ENCODE measurements around the gene CCDC89.

Gene CCDC89

DNA sequence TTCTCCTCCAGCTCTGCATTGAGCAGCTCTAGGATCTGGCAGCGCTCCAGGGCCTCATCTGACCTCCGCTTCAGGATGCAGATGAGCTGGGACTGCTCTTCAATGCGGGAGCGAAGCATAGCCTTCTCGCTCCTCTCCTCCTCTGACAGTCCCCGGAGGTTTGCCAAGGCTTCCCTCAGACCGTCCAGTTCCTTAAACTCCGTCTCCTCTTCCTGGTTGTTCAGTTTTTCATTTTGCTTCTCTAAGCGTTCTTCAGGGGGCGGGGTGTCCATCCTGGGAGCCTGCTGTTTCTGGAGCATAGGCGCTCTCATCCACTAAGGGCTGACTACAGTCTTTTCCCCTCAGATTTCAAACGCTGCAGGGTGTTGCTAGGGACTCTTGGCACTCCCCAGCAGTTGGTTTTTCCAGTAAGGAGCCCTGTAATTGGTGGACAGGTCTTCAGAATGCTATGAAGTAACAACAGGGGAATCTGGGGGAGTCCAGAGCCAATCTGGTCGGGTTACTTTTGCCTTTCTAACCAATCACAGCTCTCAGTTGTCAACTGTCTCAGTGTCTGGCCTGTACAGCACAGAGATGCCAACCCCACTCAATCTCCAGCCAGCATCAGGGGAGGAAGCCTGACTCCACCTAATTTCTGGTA, at the start of gene CCDC89:
CCDC89 (minus strand) TSS at position 376 of the 640 bp plus-strand sequence; CDS start at position 311, 65 bp downstream.
- Mint-ChIP-seq H3K36me3 (no peaks in the 10 kb centered on the region), H3K4me3 (no peak within 1 kb of the TSS), H3K27me3 (peaks cover 25% of the 10 kb centered on the region), H3K27ac (no peak within 1 kb of the TSS), H3K9me3 (no peaks in the 10 kb centered on the region), H3K4me1 (peaks cover 17% of the 10 kb centered on the region)
- ATAC-seq, result no peak

DNA sequence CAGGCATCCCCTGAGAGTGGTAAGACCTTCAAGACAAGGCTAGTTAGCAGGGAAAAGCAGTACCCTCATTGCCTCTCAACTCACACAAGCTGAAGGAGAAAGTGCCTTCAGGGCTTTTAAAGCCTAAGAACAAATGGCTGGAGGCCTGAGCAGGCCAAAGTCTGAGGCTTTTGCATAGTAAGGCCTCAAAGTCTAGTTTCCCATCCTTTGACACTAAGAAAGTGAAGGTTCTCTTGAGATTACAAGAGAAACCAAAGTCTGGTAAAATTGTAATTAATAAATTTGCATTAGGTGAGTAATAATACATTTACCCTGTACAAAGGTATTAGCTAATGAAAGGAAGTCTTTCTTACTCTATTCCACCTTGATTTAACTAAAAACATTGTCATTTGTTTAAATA, 47.0 kb upstream of the CCDC89 start:
- H3K27me3 Mint-ChIP-seq, result peaks cover 9% of the 10 kb centered on the region
- H3K27ac Mint-ChIP-seq, result no peak overlapping the region
- no peak overlapping the region for H3K4me3 Mint-ChIP-seq
- no peaks in the 10 kb centered on the region for H3K9me3 Mint-ChIP-seq
- H3K4me1 Mint-ChIP-seq, result no peaks in the 10 kb centered on the region
- H3K36me3 Mint-ChIP-seq, result no peaks in the 10 kb centered on the region
- no peak for ATAC-seq

DNA sequence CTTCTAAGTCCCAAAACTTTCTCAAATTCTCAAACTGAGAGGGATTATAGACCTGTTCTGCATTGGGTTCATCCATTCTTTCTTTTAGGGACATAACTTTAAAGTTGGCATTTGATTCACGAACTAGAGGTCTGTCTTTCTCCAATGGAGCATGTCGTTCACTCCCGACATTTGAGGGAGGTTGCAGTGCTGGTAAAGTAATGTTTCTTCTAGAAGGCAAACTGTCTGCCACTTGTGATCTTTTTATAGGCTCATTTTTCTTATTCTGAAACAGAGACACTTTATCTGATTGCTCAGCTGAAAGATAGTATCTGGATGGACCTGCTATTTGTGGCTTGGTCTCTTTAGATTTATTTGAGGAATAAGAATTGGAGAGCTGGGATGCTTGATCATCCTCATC, 40.4 kb upstream of the CCDC89 start:
- Mint-ChIP-seq H3K27me3 (peaks cover 17% of the 10 kb centered on the region), H3K4me3 (no peak overlapping the region), H3K4me1 (no peaks in the 10 kb centered on the region), H3K36me3 (no peaks in the 10 kb centered on the region), H3K9me3 (no peaks in the 10 kb centered on the region), H3K27ac (no peak overlapping the region)
- ATAC-seq, result no peak

DNA sequence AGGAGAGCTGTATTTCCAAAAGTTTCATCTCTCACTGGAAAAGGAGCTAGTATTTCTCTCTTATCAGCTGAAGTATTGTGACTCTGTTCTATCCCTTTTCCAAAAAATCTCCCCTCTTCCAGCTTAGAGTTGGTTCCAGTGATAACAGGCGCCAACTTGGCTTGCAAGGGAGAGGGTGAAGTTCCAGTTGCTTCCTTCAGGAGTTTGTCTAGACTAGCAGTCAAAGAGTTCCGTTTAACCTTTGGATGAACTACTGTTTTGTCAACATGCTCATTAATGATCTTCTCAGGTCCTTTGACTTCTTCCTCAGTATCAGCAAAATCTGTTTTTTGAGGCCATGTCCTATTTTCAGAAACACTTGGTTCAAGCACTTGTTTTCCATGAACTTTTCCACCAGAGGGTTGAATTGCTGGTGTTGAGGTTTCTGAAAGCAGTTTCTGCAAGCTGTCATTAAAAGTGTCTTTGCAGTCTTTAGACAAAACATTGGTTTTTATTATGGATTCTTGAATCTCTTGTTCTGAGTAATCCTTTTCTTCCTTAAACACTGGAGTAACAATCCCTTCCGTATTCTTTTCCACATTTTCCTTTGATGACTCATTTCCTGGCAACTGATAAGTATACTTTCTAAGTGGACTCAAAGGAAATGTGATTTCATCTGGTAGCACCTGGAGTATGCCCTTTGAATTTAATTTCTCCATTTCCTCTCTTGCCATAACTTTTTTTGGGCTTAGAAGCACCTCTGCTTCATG, 39.7 kb upstream of the CCDC89 start:
- peaks cover 17% of the 10 kb centered on the region for H3K27me3 Mint-ChIP-seq
- H3K36me3 Mint-ChIP-seq, result no peaks in the 10 kb centered on the region
- no peak for ATAC-seq
- H3K27ac Mint-ChIP-seq, result no peak overlapping the region
- H3K4me3 Mint-ChIP-seq, result no peak overlapping the region
- no peaks in the 10 kb centered on the region for H3K9me3 Mint-ChIP-seq
- no peaks in the 10 kb centered on the region for H3K4me1 Mint-ChIP-seq

DNA sequence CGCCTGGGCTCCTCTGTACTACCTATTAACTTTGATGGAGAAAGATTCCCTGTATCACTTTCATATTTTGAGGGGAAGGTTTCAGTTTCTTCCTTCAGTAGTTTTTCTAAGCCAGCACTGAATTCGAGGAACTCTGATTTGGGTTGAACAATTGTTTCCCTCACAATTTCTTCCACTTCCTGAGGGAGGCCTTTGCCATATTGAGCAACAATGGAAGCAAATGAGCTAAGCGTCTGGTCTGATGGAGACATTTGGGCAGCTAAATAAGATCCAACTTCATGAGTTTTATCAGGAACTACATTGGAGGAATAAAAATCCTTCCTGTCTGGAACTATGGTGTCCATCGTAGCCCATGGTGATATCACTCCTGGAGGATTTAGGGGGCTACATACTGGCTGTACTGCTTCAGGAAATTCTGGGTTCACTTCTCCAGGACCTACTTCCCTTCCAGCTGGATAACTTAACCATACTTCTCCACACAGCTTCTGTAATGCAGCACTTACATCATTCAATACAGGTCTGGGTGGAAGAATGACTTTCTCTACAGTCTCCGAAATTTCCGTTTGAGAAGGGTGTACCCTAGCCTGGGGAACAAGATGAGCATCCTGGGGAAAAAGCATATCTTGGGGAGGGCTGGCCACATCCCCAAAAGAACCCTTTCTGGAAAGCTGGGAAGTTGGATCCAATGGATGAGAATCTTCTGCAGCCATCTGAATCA, 38.9 kb upstream of the CCDC89 start:
- Mint-ChIP-seq H3K27ac (no peak overlapping the region), H3K4me1 (no peaks in the 10 kb centered on the region), H3K4me3 (no peak overlapping the region), H3K9me3 (no peaks in the 10 kb centered on the region), H3K36me3 (no peaks in the 10 kb centered on the region), H3K27me3 (peaks cover 14% of the 10 kb centered on the region)
- ATAC-seq, result no peak

DNA sequence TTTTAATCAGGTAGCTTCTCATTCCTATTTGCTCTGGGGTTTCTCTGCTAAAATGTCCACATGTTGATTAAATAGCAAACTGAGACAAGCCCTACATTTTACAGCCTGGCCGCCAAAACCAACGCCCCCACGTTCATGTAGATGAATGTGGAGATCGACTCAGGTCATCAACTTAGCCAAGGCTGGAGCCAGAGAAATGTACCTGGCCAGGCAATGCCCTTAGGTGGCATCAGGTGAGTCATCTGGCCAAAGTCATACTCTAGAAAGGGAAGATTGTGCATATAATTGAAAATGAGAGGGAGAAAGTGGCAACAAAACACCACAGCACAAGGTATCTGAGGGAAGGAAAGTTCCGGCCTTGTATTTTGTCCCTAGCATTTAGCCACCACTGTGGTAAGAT, 37.1 kb upstream of the CCDC89 start:
- Mint-ChIP-seq H3K4me1 (no peaks in the 10 kb centered on the region), H3K36me3 (no peaks in the 10 kb centered on the region), H3K9me3 (no peaks in the 10 kb centered on the region), H3K4me3 (no peak overlapping the region), H3K27ac (no peak overlapping the region), H3K27me3 (peaks cover 9% of the 10 kb centered on the region)
- ATAC-seq, result no peak

DNA sequence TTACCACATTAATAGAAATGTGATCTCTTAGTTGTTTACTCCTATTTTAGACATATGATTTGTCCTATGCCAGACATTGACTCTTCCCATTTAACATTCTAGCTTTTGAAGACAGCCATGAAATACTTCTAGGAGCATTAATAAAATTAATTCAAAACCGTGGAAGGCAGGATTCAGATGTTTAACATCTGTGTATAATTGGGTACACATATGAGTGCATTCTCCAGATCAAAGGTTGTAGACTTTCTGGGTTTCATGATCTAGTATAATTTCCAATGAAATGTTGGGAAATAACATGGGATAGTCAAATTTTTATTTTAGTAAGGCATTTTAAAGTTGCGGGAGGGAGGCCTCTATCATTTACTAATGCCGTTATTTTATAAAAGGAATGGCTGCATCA, 35.2 kb upstream of the CCDC89 start:
- peaks cover 9% of the 10 kb centered on the region for H3K27me3 Mint-ChIP-seq
- no peaks in the 10 kb centered on the region for H3K9me3 Mint-ChIP-seq
- no peaks in the 10 kb centered on the region for H3K4me1 Mint-ChIP-seq
- no peak for ATAC-seq
- no peaks in the 10 kb centered on the region for H3K36me3 Mint-ChIP-seq
- H3K4me3 Mint-ChIP-seq, result no peak overlapping the region
- H3K27ac Mint-ChIP-seq, result no peak overlapping the region

DNA sequence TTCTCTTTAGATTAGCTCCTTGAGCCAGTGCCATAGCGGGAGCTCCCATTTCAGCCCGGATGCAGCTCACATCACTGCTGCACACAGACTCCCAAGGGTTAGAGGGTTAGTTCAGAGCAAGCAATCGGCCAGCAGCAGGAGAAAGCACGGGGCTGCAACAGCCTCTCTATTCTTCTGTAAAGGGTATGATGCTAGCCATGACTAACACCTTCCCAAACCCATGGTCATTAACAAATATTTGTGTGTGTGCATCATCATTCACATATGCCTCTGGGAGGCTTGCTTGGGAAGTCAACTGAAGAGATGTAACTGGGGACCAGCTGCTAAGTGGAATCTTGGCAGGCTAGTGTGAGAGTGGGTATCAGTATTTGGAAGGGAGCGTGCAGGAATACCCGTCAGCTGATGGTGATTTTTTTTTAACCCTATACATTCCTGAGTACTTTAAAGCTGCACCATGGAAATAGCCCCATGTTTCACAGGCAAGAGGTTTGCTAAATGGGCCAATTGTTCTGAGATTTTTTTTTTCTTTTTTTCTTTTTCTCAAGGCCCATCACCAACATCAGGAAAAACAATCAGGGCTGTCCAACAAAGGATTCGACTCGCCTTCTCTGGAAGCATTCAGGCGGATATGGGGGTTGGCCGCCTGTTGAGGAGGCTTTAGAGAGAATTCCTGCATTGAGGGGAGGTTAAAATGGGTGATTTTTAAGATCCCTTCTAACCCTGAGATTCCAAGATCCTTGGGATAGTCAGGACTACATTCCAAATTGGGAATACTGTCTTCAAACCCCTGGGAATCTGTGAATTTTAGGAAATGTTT, 33.2 kb upstream of the CCDC89 start:
- Mint-ChIP-seq H3K4me3 (no peak overlapping the region), H3K9me3 (no peaks in the 10 kb centered on the region), H3K36me3 (no peaks in the 10 kb centered on the region), H3K27me3 (peaks cover 3% of the 10 kb centered on the region), H3K27ac (no peak overlapping the region), H3K4me1 (no peaks in the 10 kb centered on the region)
- ATAC-seq, result no peak

DNA sequence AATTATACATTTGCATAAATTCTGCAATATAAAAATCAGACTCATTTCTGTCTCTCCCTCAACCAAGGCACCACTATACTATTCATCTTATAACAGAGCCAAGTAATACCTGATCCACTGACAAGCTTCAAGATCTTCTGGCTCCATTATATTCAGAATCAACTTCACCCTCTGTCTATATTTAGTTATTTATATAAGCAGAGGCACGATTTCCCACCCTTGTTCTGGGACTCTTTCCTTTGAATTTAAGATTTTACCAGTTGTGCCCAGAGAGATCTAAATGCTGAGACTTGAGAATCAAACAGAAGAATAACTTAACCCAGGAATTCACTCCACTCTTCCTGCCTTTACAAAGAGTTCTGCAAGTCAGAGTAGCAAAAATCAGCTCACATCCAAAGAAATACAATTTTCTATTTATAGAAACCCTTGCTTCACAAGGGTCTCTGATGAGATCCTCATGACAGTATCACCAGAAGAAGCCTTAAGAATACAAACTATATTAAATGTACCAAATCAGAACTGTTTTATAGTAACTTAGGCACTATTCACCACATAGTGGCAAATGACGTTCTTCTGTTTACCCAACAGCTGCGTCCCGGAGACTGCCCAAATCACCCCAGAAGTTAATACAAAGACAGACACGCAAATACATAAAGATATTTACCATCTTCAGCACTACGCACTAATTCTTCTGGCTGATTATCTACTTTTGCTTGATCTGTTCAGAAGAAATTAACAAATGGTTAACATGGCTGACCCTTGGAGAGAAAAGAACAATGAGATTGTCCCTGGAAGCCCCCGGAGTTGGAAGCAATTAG, 32.3 kb upstream of the CCDC89 start:
- Mint-ChIP-seq H3K4me3 (no peak overlapping the region), H3K27ac (no peak overlapping the region), H3K9me3 (no peaks in the 10 kb centered on the region)

DNA sequence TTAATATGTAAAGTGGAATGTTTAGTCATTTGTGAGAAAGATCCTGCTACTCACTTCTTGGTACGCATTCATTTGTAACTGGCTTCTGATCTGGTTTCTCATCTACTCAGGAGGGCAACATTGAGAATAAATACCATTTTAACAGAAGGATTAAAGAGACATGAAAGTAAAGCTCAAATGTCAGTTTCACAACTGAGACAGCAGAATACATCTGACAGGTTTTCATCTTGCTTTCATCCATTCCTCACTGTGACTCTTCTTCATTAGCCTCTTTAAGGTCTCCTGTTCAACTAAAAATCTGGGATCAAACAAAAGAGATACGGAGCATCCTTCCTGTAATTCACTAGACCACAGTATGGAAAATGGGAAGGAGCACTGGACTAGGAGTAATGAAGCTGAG, 31.4 kb upstream of the CCDC89 start:
- Mint-ChIP-seq H3K4me1 (no peaks in the 10 kb centered on the region), H3K36me3 (no peaks in the 10 kb centered on the region), H3K27ac (no peak overlapping the region), H3K27me3 (peaks cover 8% of the 10 kb centered on the region), H3K4me3 (no peak overlapping the region), H3K9me3 (no peaks in the 10 kb centered on the region)
- ATAC-seq, result no peak

More for the DNA sequence above, 32.3 kb upstream of the CCDC89 start:
- H3K27me3 Mint-ChIP-seq, result no peaks in the 10 kb centered on the region
- ATAC-seq, result no peak
- H3K4me1 Mint-ChIP-seq, result no peaks in the 10 kb centered on the region
- H3K36me3 Mint-ChIP-seq, result no peaks in the 10 kb centered on the region

DNA sequence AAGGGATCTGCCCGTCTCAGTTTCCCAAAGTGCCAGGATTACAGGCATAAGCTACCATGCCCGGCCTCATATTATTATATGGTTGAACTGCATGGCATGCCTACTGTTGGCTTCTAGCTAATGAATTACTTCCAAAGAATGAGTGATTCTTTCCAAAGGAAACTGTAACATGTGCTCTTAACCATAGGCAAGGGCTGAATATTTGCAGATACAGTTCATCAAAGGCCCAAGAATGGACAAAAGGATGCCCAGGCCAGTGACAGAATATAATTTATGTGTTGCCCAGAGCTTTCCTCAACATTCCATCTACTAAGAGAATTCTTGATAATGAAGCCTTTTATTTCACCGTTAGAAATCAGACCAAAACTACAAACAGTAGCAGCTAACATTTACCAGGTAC, 27.0 kb upstream of the CCDC89 start:
- Mint-ChIP-seq H3K27me3 (peaks cover 8% of the 10 kb centered on the region), H3K4me1 (no peaks in the 10 kb centered on the region), H3K9me3 (no peaks in the 10 kb centered on the region), H3K27ac (no peak overlapping the region), H3K36me3 (no peaks in the 10 kb centered on the region), H3K4me3 (no peak overlapping the region)
- ATAC-seq, result no peak

DNA sequence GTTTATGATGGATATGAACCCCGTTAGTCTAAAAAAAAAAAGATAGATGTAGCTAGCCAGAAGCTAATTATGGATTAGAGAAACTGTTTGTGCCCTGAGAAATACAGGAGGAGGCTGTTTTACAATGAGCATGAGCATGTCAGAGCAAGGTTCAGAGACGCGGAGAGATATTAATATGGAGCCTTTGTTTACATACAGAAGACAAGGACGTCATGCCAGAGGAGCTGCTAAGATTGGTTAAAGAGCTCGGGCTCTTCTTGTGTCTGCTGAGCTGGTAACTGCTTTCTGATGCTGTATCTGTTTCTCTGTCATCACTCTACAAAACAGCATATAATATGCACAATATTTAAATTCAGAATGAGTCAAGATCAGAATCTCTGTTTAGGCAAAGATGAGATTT, 24.9 kb upstream of the CCDC89 start:
- no peak overlapping the region for H3K27ac Mint-ChIP-seq
- H3K9me3 Mint-ChIP-seq, result no peaks in the 10 kb centered on the region
- H3K27me3 Mint-ChIP-seq, result peaks cover 8% of the 10 kb centered on the region
- no peak for ATAC-seq
- H3K4me1 Mint-ChIP-seq, result no peaks in the 10 kb centered on the region
- no peaks in the 10 kb centered on the region for H3K36me3 Mint-ChIP-seq
- H3K4me3 Mint-ChIP-seq, result no peak overlapping the region

DNA sequence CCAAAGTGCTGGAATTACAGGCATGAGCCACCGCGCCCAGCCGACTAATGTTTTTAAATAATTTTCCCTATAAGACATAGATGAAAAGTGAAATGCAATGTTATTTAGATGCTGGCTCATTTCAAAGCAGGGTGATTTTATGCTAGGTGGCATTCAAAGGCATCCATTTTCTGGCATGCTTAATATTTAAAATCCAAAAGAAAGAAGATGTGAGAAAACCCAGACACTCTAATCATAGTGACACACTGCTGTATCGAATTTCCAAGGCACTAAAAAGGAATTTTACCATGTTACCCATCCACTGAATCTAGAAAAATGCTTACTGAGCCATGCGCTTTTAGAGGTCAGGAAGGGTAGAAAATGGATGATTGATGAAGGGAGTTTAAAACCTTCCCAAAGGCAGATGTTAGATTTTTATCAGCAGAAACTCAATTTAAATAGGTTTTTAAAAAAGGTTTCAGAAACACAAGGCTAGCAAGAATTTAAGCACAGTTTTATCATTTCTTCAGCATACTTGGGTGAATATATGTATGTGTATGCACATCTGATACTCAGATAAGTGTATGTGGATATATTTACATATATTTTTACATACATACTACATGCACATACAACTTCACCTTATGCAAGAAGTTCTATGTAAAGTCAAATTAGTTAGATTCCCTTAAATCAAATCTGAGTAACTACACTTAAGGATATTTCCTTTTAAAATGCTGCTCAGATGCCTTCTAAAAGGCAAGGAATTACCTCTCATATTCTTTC, 24.1 kb upstream of the CCDC89 start:
- H3K36me3 Mint-ChIP-seq, result no peaks in the 10 kb centered on the region
- H3K27ac Mint-ChIP-seq, result no peak overlapping the region
- peaks cover 8% of the 10 kb centered on the region for H3K27me3 Mint-ChIP-seq
- H3K9me3 Mint-ChIP-seq, result no peaks in the 10 kb centered on the region
- ATAC-seq, result no peak
- no peak overlapping the region for H3K4me3 Mint-ChIP-seq
- H3K4me1 Mint-ChIP-seq, result no peaks in the 10 kb centered on the region

DNA sequence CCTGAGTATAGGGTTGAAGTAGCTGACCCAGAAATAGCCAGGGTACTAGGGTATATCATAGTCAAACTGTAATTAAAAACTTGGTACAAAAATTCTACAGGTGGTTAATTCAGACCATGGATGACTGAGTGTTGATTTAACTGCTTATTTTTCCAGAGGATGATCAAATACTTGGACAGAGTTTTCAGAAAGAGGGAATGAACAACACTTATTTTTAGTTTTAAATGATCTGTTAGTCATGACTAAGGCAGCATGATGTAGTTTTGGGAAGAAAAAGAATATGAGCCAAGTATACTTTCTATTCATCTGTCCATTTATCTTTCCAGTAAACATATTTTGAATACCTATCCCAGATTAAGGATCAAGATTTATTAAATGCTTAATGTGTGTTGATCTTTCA, 19.8 kb upstream of the CCDC89 start:
- Mint-ChIP-seq H3K4me3 (no peak overlapping the region), H3K4me1 (no peaks in the 10 kb centered on the region), H3K36me3 (peaks cover 4% of the 10 kb centered on the region), H3K27me3 (peaks cover 16% of the 10 kb centered on the region), H3K9me3 (no peaks in the 10 kb centered on the region), H3K27ac (no peak overlapping the region)
- ATAC-seq, result no peak
